EL (cell line): ENCODE results near the gene PDGFD.

ENCODE experiments used
- DNase-seq: peaks from one replicate; pipeline ENCODE4 v3.0.0-alpha.2; 2016

Gene PDGFD

DNA sequence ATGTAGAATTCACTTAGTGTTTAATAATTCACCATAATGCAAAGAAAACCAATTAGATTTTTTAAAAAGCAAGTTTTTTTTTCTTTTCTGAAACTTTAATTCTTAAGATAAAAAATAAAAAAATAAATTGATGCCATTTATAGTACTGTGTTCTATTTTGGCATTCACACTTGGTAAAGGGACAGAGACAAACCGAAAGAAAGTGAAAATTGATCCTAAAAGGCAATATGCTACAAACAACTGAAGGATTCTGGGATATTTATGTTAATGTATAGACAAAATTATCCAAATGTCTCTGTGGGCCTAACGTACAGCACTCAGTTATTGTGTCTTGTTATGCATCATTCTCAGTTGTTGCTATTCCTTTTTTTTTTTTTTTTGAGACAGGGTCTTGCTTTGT lies 169.4 kb downstream of the PDGFD start:
- no peak for DNase-seq

GRCh38 chr11:103994094-103994493 lies 169.9 kb downstream of the PDGFD start:
- DNase-seq: no peak

GRCh38 chr11:103993507-103993906 lies 170.4 kb downstream of the PDGFD start:
- no peak for DNase-seq

DNA sequence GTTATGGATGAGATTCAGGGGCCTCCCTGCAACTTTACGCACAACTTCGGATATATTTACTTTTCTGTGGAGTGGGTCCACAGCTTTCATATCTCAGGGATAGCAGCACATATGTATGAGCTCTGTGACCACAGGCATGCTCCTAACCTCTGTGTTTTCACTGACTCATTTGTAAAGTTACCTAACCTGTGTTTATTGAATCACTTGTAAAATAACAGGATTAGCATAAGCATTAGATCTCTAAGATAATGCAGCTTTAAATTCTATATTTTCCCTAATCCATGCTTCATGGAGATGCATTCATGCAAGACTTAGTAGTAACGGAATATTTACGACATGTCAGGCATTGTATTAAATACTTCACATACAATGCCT lies 175.4 kb downstream of the PDGFD start:
- DNase-seq: peak; percentile 7

DNA sequence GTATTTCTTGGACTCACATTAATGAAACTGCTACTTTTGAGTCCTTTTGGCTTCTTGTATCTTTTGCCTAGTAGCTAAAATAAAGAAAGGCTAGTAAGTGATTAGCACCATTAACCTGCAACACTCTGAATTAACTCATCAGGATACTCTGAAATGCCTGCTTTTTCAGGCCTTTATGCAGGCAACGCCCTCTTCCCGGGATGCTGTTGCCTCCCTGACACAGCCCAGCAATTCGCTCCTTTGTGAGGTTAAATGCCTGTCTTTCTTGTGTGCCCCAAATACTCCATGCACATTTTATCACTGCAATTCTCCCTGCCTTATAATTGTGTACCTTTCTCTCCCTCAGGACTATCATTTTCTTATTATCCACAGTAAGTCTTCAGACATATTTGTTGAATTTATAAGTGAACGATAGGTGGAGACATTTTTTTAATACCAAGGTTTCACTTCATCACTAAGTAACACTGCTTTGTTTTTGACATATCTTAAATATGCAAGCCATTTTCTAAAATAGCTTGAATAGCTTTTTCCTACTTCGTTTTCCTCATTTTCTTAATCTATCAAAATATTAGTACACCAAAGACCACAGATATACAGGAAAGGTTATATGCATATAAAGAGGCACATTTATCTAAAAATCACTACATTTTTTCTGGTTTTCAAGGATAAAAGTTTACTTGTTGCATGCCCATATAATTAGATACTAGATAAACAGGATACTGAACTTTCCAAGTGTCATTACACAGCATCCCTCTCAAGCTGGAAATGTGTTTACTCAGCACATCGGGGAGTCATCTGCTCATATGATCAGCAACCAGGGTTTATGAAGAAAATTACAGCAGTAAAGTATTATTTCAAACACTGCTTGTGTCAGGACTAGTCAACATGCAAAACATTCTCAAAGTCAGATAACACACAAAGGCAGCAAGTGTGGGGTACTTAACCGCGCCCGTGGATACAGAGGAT lies 176.0 kb downstream of the PDGFD start:
- no peak for DNase-seq

DNA sequence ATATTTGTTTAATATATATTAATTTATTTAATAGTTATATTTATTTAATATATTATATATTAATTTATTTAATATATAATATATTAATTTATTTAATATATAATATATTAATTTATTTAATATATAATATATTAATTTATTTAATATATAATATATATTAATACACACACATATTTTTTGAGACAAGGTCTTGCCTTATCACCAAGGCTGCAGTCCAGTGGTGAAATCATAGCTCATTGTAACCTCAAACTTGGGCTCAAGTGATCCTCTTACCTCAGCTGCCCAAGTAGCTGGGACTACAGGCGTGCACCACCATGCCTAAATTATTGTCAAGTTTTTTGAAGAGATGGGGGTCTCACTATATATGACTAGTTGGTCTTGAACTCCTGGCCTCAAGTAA lies 178.9 kb downstream of the PDGFD start:
- no peak for DNase-seq

GRCh38 chr11:103980108-103980507 lies 183.8 kb downstream of the PDGFD start:
- no peak for DNase-seq

DNA sequence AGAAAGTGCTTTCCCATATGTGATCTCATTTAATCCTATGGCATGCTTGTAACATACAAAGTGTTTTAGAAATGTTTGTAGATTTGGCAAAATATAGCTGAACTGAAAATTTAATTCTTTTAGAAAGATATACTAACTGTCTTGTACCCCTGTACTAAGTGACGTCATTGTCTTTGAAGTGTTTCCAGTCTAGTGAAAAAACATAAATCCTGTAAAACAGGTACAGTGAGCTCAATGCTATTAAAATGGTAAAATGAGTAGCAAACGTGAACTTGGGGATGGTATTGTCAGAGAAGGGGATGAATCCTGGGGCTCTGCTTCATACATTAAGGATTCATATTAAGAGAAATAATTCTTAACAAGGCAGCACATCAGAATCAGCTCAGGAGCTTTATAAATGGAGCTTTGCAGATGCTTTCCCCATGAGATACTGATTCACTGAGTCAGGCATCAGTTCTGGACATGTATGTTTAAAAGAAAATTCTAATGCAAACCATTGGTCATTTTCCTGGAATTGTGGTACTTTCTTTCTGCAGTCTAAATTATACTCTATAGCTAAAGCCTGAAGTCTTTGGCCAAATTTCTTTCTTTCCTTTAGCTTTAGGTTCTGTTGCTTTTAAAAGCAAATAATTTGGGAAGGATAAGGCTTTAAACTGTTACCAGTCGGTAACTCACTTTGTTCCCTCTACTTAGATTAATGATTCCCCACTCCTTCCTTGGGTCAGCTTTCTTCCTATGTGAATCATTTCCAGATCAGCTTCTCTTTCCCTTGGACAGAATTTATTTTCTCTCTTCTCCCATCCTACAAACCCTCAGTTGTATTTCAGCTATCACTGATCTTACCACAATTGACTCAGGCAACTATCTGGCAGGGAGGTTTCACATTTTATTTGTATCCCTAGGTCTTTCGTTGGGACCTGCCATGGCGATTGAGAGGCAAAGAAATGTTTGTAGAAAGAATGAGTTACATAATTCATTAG lies 185.0 kb downstream of the PDGFD start:
- no peak for DNase-seq

DNA sequence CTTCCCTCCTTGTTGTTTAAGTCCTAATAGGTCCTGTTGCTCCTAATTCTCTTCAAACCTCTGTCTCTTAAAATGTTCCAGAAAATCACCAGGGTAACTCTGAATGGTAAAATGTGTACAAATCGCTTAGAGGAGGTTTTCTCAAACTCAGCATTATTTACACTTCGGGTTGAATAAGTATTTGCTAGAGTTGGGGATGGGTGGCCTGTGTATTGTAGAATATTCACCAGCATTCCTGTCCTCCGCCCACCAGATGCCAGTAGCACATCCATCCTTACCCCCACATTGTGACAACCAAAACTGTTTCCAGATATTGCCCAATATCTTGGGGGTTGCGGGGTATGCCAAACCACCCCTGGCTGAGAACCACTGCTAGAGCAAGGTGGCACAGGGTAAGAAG lies 191.9 kb downstream of the PDGFD start:
- DNase-seq: no peak

DNA sequence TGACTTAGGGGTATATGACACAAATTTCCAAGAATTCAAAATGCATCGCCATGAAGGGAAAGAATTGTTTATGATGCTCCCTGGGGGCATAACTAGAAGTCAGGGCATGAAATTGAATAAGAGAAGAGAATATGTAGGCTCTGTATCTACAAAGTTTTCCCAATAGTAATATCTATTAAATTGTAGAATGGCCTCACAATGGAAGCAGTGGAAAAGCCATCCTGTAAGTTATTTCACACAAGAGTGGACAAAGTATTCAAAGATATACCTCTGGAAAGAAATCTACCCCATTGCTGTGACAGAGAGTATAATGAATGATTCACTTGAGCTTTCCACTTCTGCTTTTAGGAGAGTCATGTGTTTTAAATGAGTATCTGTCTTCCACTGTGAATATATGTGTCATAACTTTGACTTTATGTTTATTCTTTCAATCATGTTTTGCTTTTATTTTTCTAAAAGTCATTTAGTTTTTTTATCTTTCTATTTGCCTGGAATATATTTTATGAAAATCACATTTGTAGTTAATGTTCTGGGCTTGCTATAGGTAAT lies 193.2 kb downstream of the PDGFD start:
- DNase-seq: no peak

DNA sequence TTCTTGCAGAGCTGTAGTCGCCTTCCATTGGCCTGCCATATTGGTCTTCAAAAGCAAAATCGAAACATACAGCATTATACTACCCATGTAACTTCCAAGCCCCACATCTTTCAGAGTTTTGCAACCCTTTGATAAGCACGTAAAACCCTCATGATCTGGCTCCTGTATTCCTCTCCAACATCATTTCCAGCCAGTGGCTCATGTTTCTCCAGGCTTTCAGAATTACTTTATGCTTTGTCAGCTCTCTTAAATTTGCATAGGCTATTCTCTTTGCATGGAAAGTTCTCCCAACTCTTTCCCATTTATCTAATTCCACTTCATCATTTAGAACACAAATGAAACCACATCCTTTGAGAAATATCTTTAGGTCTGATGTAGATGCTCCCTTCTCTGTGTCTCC lies 195.3 kb downstream of the PDGFD start:
- DNase-seq: no peak

DNA sequence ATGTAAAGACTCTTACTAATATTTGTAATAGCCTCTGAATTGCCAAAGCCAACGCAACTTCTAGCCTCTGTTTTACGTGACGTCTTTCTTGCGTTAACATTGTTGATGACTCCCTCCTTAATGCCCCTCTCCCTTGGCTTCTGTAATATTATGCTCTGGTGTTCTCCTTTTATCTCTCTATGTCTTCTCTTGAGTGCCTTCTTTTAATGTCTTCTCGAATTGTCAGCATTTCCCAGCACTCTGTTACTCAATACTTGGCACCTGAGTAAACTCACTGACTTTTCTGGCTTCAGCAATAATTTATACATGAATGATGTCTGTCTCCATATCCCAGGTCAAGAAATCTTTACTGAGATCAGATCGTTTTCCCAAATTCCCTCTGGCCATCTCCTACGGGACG lies 196.0 kb downstream of the PDGFD start:
- no peak for DNase-seq

GRCh38 chr11:103964390-103964789 lies 199.6 kb downstream of the PDGFD start:
- DNase-seq: no peak

DNA sequence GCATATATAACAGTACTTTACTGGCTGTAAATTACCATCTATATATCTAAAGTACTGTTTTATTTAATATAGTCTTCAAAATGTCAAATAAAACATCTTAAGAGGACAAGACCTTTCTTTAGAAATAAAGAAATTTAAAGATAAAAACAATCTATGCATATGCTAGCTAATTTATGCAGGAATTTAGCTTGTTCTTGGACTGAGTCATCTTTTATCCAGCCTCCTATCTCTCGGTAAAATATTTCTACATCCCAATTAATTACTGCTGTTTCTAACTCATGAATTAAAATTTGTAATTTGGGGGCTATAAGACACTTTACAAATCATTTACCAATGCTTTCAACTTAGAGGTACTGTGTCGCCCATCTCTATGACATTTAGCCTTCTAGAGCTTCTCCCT lies 200.3 kb downstream of the PDGFD start:
- no peak for DNase-seq

GRCh38 chr11:103961010-103961409 lies 202.9 kb downstream of the PDGFD start:
- peak; percentile 63 for DNase-seq

DNA sequence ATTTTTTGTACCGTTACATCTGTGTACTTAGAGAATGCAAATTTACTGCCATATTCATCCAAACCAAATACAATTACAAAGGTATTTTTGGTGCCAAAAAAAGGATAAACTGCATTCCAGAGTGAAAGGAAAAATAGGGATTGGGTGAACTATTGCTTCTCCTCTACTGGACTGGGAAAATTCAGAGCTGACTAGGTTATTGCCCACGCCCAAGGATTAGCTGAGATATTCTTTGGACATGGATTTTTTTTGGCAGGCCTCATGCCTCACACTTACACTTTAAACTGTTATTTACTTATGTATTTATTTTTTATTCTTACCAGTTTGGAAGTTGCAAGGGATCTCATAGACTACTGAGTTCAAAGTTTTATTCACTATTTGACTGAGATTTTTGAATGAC lies 203.8 kb downstream of the PDGFD start:
- DNase-seq: no peak

GRCh38 chr11:103959279-103959942 lies 204.5 kb downstream of the PDGFD start:
- DNase-seq: peak; percentile 70

GRCh38 chr11:103958475-103959215 lies 205.3 kb downstream of the PDGFD start:
- DNase-seq: no peak

DNA sequence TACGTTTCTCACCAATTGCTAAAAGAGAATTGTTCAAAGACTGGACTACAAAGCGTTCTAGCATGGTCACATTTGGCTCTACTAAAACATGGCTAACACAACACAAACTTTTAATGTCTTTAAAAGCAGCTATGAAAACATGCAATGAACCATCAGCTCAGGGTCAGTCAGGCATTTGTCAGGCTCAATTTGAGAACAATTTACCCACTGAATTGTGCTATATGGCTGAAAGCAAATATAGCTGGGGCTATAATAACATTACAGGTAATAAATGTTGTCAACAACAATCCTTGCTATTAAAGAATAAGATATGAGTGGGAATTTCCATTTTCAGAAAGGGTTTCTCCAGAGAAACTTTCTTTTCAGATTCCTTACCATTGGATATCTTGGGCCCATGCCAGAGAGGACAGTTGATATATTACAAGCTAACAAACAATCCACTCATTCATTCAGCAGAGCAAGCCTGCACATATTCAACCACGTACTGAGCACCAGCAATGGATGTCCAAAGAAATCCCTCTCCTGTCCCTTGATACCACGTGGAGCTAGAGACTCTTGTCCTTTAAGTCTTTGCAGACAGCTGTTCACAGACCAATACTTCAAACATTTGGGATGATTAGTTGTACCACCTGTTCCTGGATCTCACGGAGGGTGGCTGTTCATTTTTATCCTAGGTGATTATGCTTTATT lies 210.0 kb downstream of the PDGFD start:
- DNase-seq: no peak

GRCh38 chr11:103949781-103950180 lies 214.2 kb downstream of the PDGFD start:
- DNase-seq: no peak

GRCh38 chr11:103948187-103948763 lies 215.7 kb downstream of the PDGFD start:
- no peak for DNase-seq
